GM21360 (cell line): ENCODE data around the gene XYLT1.
"Not testable (repeated sequence)": the region's sequence is repeated elsewhere in the genome, so short reads cannot be mapped to it uniquely, and the experiment has no call there.

Source experiments
- ATAC-seq: cut with Tn5 transposase; IDR thresholded peaks from one replicate; pipeline ENCODE4 v1.9.1; 2021; ENCODE audit warnings: mild to moderate bottlenecking, moderate library complexity; ENCODE audit not compliant: unreplicated experiment

The XYLT1 gene, protein sequence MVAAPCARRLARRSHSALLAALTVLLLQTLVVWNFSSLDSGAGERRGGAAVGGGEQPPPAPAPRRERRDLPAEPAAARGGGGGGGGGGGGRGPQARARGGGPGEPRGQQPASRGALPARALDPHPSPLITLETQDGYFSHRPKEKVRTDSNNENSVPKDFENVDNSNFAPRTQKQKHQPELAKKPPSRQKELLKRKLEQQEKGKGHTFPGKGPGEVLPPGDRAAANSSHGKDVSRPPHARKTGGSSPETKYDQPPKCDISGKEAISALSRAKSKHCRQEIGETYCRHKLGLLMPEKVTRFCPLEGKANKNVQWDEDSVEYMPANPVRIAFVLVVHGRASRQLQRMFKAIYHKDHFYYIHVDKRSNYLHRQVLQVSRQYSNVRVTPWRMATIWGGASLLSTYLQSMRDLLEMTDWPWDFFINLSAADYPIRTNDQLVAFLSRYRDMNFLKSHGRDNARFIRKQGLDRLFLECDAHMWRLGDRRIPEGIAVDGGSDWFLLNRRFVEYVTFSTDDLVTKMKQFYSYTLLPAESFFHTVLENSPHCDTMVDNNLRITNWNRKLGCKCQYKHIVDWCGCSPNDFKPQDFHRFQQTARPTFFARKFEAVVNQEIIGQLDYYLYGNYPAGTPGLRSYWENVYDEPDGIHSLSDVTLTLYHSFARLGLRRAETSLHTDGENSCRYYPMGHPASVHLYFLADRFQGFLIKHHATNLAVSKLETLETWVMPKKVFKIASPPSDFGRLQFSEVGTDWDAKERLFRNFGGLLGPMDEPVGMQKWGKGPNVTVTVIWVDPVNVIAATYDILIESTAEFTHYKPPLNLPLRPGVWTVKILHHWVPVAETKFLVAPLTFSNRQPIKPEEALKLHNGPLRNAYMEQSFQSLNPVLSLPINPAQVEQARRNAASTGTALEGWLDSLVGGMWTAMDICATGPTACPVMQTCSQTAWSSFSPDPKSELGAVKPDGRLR

DNA sequence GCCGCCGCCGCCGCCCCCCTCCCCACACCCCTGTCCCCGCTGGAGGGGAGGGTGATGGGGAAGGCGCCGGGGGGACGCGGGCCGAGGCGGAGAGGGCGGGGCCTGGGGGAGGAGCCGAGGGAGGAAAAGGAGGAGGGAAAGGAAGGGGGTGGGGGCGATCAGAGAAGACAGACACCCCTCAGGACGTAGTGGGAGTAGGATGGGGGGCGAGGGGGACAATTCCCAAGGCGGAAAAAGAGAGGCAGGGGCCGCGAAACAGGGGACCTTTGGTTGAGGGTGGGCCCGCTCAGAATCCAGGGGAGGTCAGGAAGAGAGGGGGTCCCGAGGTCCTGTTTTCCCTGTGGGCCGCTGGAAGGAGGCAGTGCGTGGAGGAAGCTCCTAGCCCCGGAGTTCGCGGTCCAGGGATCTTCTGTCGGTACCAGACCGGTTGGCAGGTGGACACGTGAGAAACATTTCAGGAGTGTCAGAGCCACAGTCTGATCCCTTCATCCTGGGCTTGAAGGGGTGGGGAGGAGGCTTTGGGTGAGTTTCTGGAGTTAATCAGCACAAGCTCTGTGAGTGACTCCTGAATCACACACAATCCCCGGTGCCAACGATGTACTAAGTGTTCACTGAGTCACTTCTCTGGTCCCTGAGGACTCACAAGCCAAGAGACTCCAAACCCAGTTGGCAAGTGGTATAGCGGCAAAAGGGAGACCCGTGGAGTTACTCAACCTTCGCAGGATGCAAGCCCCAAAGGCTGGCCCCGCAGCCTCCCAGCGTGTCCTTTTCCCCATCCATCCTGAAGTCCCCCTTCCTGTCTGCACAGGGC, at the start of gene XYLT1:
XYLT1 (minus strand) TSS at position 53 of the 811 bp plus-strand sequence. CDS start 164 bp downstream, outside the sequence.
- no peak for ATAC-seq

DNA sequence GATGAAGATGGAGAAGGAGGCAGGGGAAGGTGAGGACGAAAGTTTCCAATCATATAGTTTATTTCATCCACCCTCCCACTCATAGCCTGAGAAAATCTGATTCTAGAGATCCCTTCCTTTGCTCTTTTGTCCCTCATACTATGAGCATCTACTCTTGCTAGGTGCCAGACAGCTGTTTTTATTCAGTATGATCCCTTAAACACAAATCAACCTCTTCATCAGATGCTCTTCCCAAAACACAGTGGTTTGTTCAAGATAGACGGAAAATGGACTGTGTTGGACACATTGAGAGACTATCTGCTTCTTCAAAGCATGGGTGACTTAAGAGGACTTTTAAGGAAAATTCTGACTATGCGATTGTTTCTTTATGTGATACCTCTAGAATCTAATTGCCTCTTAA, 49.4 kb upstream of the XYLT1 start:
- ATAC-seq = no peak

DNA sequence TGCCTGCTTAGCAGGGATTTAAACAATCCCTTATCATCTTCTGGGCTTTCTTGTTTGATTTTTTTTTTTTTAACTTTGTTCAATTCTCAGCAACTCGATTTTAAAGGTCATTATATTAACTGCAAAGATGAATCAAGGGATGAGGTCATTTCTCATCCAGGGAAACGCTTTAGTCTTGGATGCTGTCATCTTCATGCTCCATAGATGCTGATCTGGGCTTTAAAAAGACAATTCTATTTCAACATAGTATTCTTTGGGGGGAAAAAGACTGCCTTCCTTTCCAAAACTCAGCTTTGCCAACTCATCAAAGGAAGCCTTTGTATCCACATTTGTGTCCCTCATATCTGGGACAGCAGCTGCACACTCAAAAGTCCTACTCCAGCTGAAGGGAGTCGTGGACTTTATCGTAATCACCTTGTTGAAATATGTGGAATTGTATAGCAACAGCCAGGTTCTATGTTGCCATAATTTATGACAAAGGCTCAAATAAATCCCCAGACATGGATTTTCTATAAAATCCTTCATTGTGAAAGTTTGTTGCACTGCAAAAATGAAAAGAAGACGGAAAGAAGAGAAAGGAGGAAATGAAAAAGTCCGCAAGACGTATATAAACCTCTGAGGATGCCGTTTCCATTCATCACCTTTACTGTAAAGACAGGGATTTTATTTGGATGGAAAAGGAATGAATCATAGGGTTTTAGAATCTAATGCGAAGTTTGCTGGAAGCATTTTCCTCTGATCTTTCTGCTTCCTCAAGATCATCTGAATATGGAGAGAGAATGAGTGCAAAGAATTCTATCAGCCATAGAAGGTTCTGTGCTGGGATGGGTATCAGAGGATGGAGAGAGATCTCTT, 48.6 kb upstream of the XYLT1 start:
- ATAC-seq = no peak

DNA sequence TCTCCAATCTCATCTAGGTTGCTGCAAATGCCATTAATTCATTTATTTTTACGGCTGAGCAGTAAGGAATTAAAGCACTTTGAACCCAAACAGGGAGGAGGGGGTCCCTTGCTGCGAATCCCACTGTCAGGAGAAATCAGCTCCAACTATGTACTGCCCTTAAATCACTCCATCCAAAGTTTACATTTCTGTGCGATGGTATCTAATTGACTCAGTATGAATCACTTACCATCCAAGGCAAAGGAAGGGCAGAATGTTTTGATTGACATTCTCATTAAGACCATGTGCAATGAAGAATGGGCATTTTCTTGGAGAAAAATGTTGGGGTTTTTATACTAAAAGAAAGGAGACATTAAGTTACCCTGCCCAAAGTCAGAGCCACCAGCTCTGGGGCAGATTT, 47.7 kb upstream of the XYLT1 start:
- ATAC-seq = no peak

DNA sequence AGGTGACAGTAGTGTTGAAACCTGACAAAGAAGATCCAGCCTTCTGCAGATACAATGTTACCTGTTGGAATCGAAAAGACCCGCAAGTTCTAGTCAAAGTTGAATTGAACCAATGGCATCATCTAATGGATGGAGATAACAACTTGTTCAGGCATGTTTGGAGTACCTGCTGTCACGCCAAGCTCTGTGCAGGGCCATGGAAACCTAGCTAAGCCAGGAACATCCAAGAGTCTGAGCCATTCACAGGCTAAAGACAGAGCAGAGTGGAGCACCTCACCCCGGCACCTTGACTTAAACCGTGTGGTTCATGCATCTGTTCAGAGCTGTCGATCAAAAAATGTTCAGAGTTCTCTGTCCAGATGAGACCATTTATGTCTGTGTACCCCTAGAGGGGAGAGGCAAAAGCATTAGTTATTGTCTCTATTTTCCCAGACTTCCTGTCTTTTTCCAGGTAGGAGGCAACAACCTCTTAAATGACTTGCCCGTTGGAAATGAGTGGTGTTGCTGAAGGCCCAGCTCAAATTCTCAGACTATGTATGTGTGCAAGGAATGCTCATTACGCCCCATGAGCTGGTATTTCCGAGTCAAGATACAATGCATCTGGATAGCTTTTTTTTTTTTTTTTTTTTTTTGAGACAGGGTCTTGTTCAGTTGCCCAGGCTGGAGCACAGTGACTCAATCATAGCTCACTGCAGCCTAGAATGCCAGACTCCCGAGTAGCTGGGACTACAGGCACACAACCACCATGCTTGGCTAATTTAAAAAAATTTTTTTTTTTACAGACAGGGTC, 44.9 kb upstream of the XYLT1 start:
- no peak for ATAC-seq

DNA sequence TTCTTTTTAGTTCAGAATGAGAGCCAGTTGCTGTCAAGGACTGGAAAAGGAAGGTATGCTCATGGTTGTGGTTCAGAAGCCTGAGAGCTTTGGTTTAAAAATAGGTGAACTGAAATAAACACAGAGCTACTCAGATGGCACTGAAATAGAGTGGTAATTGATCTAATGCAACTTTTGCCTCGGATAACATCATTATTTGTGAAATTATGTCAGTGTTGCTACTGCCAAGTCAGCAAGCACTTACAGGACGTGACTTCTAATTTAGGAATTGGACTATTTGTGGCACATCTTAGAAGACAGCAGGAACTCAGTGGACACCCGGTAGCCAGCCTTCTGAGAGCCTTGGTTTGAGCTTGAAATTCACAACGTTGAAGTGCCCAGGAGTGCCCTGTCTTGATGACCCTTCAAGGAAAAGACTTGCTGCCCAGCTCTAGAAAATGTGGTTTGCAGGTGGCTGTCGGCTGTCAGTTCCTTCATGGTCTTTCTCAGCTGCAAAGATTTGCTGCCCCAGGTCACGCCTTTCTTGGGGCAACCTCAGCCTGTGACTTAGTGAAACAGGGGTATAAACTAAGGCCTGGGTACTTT, 42.0 kb upstream of the XYLT1 start:
- no peak for ATAC-seq

DNA sequence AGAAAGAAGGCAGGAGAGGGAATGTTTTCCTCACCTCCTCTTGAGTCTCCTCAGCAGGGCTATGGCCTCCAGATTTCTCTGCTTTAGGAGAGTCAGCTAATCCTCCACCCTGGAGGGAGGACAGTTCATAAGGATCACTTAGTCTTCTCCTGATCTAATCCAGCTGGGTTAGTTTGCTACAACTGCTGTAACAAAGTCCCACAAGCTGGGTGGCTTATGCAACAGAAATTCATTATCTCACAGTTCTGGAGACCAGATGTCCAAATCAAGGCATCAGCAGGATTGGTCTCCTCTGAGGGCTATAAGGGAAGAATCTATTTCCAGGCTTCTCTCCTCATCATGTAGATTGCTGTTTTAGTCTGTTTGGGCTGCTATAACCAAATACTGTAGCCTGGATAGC, 40.6 kb upstream of the XYLT1 start:
- no peak for ATAC-seq

DNA sequence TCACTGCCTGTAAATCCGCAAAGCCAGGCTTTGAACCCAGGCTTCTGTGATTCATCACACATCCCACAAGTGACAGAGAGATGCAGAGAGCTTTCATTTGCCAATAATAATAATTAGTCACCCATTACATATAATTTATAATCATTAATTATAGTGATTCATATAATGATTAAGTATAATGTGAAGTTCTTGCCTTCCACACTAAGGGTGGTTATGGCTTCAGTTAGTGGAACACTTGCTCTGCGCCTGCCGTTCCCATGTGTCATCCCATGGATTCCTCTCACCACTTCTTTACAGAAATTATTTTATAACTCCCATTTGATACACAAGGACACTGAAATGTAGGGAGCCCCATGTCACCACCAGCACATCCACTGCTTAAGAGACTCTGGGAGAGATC, 39.8 kb upstream of the XYLT1 start:
- no peak for ATAC-seq

DNA sequence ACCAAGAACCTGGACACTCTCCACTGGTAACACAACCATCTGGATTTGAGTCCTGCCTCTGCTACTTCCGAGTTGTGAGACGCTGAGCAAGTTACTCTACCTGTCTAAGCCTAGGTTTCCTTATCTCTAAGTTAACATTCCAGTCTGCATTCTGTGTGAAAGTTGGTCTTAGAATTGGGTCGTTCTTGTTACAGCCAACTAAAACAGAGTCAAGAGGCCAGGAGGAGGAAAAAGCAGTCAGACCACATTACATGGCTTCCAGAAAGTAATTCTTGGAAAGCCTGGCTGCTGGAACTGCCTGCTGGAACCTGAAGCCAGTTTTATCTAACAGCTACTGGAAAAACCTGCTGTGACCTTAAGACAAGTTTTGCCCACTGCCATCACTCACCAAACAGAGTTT, 38.4 kb upstream of the XYLT1 start:
- ATAC-seq = no peak

DNA sequence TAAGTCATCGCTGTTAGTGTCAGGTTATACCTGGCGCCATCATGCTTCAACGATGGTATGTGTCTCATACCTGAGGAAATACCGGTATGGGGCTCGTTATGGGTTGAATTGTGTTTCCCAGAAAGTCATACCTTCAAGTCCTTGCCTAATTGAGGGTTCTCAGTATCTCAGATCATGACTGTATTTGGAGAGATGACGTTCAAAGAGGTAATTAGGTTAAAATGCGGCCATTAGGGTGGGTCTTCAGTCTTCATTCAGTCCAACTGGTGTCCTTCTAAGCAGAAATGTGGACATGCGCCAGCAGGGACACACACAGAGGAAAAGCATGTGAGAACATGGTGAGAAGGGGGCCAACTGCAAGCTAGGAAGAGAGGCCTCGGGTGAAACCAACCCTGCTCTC, 37.5 kb upstream of the XYLT1 start:
- ATAC-seq = no peak

DNA sequence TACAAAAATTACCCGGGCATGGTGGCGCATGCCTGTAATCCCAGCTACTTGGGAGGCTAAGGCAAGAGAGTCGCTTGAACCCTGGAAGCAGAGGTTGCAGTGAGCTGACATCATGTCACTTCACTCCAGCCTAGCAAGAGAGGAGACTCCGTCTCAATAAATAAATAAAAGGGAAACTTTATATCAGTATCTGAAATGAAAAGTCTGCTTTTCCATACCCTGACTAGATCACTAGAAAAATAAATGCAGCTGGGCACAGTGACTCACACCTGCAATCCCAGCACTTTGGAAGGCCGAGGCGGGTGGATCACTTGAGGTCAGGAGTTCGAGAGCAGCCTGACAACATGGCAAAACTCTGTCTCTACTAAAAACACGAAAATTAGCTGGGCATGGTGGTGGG, 36.8 kb upstream of the XYLT1 start:
- ATAC-seq = not testable (repeated sequence)

DNA sequence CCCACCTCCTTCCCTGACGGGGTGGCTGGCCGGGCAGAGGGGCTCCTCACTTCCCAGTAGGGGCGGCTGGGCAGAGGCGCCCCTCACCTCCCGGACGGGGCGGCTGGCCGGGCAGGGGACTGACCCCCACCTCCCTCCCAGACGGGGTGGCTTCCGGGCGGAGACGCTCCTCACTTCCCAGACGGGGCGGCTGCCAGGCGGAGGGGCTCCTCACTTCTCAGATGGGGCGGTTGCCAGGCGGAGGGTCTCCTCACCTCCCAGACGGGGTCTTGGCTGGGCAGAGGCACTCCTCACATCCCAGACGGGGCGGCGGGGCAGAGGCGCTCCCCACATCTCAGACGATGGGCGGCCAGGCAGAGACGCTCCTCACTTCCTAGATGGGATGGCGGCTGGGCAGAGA, 35.1 kb upstream of the XYLT1 start:
- ATAC-seq = not testable (repeated sequence)

DNA sequence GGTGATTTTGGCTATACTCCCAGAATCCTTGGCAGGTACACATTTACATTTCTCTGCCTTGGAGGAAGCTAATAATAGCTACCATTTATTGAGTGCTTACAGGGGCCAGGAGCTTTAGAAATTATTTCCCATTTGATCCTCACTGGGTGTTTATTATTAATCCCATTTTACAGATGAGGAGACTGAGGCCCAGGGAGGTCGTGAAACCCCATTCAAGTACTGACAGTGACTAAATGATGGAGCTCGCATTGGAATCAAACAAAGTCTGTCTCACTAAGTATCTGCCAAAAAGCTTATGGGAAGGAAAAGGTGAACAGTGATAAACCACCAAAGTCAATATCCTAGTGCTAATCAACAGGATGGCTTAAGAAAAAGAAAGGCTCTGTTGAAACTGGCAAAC, 33.3 kb upstream of the XYLT1 start:
- no peak for ATAC-seq

DNA sequence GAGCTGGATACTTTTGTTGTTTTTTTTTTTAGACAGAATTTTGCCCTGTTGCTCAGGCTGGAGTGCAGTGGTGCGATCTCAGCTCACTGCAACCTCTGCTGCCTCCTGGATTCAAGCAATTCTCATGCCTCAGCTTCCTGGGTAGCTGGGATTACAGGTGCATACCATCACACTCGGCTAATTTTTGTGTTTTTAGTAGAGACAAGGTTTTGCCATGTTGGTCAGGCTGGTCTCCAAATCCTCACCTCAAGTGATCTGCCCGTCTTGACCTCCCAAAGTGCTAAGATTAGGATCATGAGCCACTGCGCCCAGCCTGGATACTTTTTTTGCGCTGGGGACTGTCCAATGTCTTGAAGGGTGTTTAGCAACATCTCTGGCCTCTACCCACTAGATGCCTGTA, 32.6 kb upstream of the XYLT1 start:
- no peak for ATAC-seq

DNA sequence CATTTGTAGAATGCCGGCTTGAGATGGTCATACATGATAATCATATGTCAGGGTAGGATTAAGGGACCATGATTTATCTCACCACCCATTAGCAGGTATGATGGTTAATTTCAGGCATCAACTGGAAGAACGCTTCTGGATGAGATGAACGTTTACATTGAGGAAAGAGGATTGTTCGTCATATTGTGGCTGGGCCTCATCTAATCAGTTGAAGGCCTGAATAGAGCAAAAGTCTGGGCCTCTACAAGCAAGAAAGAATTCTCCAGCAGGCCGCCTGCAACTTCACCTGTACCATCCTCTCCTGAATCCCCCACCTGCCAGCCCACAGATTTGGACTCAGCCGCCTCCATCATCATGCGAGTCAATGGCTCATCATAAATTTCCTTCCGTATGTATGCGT, 30.6 kb upstream of the XYLT1 start:
- ATAC-seq = no peak

DNA sequence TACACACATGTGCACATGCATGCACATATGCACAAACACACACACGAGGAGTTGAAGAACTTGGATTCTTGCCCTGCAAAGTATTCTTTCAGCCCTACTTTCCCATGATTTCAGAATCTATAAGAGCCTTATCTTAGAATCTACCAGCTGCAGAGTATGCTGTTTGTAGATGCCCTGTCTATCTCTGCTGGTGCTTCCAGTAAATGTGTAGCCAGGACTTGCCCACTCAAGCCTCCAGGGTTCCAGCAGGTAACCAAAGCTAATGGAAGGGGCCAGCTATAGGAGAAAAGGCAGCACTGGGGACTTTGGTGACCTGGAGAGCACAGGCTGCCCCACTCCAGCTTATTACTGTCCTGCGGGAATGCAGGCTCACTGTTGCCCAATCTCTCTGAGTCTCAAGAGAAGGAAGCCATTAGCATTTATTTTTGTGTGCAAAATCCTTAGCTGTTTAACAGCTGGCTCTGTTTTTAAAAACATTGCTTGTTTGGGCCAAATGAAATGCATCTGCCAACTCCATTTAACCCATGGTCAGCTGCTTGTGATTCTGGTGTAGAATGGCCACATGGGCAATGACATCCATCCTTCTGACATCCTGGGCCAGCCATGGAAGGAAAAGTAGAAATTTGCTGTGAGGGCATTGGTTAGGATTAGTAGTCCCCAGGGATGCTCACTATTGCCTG, 28.6 kb upstream of the XYLT1 start:
- no peak for ATAC-seq

DNA sequence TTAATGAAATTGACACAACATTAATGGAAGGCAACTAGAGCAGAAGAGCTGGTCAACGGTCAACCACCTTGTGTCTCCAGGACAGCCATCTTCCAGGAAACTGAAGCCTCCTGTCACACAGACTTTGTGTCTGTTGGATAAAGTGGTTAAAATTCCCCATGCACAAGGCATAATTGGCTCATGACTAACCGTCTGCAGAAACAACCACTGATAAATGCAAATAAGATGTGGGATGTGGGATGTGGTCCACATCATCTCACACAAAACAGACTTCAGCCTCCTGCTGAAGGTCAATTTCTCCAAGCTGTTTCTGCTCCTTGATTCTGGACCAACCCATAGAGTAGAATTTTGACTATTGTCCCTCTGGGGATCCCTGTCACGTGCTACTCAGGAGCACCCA, 26.9 kb upstream of the XYLT1 start:
- ATAC-seq = no peak

DNA sequence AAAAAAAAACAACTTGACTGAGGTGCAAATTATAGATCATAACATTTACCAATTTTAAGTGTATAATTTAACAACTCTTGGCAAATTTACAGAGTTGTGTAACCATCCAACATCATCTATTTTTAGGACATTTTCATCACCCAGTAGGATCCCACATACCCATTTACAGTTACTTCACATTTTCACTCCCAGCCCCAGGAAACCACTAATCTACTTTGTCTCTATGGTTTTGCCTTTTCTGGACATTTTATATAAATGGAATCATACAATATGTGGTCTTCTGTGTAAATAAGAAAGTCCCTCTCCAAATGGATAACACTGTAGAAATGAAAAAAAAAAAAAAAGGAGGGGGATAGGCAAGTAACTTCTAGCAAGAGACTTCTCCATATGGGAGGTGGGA, 26.1 kb upstream of the XYLT1 start:
- ATAC-seq = no peak
